ENCODE data around the gene HSPA12B. TPM values are rescaled to one million over a fixed set of nuclear protein-coding genes. Genes with fewer than 3 reads are reported as not detected.

The HSPA12B gene
- total and polyA plus RNA-seq, 2 experiments from 2014 or later, result 2.5 to 3.4 TPM

DNA sequence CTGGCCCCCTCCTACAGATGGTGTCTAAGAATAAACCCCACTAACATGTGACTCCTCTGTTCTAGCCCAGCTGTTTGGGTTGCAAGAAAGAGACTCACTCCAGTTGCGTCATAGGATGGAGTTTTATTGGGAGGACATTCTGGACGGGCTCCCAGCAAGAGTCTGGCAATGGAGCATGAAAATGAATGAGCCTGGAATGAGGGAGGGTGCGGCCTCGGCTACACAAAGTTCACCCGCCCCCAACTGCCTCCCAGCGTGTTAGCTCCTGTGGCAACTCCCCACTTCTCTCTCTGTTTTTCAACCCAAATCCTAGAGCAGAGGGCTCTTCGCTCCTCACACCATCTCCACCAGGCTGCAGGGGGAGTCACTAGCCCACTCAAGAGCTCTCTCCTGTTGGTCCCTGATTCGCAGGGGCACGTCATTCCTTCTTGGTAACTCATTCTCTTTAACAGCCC, 45.6 kb upstream of the HSPA12B start:
- DNase-seq (ENCODE audit: low spot score), result peak; percentile 58
- Histone ChIP-seq H3K36me3 (replicated peaks; ENCODE audit: insufficient read depth, low read depth) (no peaks in the 10 kb centered on the region), H3K9me3 (ENCODE audit: low read depth) (no peaks in the 10 kb centered on the region), H3K27me3 (peaks cover 5% of the 10 kb centered on the region), H2AFZ (no peak overlapping the region), H4K20me1 (ENCODE audit: insufficient read depth, poor library complexity, severe bottlenecking) (no peaks in the 10 kb centered on the region), H3K4me2 (peak overlapping the region; percentile 12), H3K79me2 (no peaks in the 10 kb centered on the region), H3K27ac (peak overlapping the region; percentile 46), H3K9me2 (replicated peaks; ENCODE audit: insufficient read depth) (no peaks in the 10 kb centered on the region), H3K4me3 (no peak overlapping the region), H3K4me1 (ENCODE audit: insufficient read depth) (peaks cover 9% of the 10 kb centered on the region)
- TF ChIP-seq, protein P1, sequence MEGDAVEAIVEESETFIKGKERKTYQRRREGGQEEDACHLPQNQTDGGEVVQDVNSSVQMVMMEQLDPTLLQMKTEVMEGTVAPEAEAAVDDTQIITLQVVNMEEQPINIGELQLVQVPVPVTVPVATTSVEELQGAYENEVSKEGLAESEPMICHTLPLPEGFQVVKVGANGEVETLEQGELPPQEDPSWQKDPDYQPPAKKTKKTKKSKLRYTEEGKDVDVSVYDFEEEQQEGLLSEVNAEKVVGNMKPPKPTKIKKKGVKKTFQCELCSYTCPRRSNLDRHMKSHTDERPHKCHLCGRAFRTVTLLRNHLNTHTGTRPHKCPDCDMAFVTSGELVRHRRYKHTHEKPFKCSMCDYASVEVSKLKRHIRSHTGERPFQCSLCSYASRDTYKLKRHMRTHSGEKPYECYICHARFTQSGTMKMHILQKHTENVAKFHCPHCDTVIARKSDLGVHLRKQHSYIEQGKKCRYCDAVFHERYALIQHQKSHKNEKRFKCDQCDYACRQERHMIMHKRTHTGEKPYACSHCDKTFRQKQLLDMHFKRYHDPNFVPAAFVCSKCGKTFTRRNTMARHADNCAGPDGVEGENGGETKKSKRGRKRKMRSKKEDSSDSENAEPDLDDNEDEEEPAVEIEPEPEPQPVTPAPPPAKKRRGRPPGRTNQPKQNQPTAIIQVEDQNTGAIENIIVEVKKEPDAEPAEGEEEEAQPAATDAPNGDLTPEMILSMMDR (IDR thresholded peaks at IDR 0.05; ENCODE audit: poor library complexity), result no peak
- TF ChIP-seq EZH2 (IDR thresholded peaks at IDR 0.05; ENCODE audit: borderline replicate concordance) (no peak), EZH2phosphoT487 (IDR thresholded peaks at IDR 0.05; ENCODE audit: low read depth, severe bottlenecking, unreplicated experiment) (no peak)
- 62% methylated on average over 9 of the region's 9 CpGs for WGBS (ENCODE audit: low lambda C conversion rate, missing lambda C conversion rate)

DNA sequence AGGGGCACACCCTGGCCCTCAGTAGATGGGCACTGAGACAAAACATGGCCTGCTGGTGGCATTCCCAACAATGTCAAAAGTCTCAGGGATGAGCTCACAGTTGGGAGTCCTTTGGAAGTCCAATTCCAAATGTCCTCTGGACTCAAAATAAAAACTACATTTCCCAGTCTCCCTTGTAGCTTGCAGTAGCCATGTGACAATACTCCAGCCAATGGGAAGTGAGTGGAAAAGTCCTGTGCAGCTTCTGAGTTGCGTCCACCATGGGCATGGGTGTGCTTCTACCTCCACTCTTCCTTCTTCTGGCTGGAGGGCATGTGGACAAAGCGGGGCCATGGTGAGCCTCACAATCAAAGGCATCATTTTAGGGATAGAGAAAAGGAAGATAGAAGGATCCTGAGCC, 44.8 kb upstream of the HSPA12B start:
- Histone ChIP-seq H3K9me3 (ENCODE audit: low read depth) (no peaks in the 10 kb centered on the region), H3K4me1 (ENCODE audit: insufficient read depth) (peaks cover 3% of the 10 kb centered on the region), H3K9me2 (replicated peaks; ENCODE audit: insufficient read depth) (no peaks in the 10 kb centered on the region), H2AFZ (no peak overlapping the region), H3K79me2 (no peaks in the 10 kb centered on the region), H3K4me3 (no peak overlapping the region), H3K36me3 (replicated peaks; ENCODE audit: insufficient read depth, low read depth) (no peaks in the 10 kb centered on the region), H3K27me3 (no peaks in the 10 kb centered on the region), H3K4me2 (no peak overlapping the region), H3K27ac (peak overlapping the region; percentile 46), H4K20me1 (ENCODE audit: insufficient read depth, poor library complexity, severe bottlenecking) (no peaks in the 10 kb centered on the region)
- WGBS (ENCODE audit: low lambda C conversion rate, missing lambda C conversion rate), result 79% methylated on average over 2 of the region's 2 CpGs
- no peak for TF ChIP-seq EZH2phosphoT487 (IDR thresholded peaks at IDR 0.05; ENCODE audit: low read depth, severe bottlenecking, unreplicated experiment)
- TF ChIP-seq, protein P1 (IDR thresholded peaks at IDR 0.05; ENCODE audit: poor library complexity), result no peak
- TF ChIP-seq EZH2 (IDR thresholded peaks at IDR 0.05; ENCODE audit: borderline replicate concordance), result no peak
- no peak for DNase-seq (ENCODE audit: low spot score)

DNA sequence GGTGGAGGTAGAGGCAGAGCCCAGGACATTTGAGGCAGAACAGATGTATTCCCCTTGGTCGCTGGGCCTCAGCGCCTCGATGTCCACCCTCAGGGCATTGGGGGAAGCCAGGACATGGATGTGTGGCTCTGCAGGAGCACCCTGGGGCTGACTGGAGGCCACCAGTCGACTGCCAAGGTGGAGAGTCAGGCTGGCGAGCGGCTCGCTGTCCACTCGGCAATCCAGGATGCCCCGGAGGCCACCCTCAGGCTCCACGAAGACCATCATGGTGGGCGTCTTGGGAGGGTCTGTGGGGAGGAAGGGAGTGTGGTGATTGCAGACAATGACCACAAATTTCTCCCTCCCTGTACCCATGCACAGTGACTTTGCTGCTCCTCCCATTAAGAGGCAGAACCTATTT, 42.5 kb upstream of the HSPA12B start:
- no peak overlapping the region for H3K27ac ChIP-seq
- H3K79me2 ChIP-seq, result no peaks in the 10 kb centered on the region
- H3K9me3 ChIP-seq (ENCODE audit: low read depth), result no peaks in the 10 kb centered on the region
- DNase-seq (ENCODE audit: low spot score), result no peak
- peaks cover 3% of the 10 kb centered on the region for H3K4me1 ChIP-seq (ENCODE audit: insufficient read depth)
- no peak overlapping the region for H2AFZ ChIP-seq
- H3K9me2 ChIP-seq (replicated peaks; ENCODE audit: insufficient read depth), result no peaks in the 10 kb centered on the region
- 91% methylated on average over 11 of the region's 11 CpGs for WGBS (ENCODE audit: low lambda C conversion rate, missing lambda C conversion rate)
- TF ChIP-seq, protein P1 (IDR thresholded peaks at IDR 0.05; ENCODE audit: poor library complexity), result no peak
- TF ChIP-seq EZH2phosphoT487 (IDR thresholded peaks at IDR 0.05; ENCODE audit: low read depth, severe bottlenecking, unreplicated experiment) (no peak), EZH2 (IDR thresholded peaks at IDR 0.05; ENCODE audit: borderline replicate concordance) (no peak)
- no peaks in the 10 kb centered on the region for H4K20me1 ChIP-seq (ENCODE audit: insufficient read depth, poor library complexity, severe bottlenecking)
- H3K4me2 ChIP-seq, result no peak overlapping the region
- H3K27me3 ChIP-seq, result no peaks in the 10 kb centered on the region
- no peaks in the 10 kb centered on the region for H3K36me3 ChIP-seq (replicated peaks; ENCODE audit: insufficient read depth, low read depth)
- H3K4me3 ChIP-seq, result no peak overlapping the region

DNA sequence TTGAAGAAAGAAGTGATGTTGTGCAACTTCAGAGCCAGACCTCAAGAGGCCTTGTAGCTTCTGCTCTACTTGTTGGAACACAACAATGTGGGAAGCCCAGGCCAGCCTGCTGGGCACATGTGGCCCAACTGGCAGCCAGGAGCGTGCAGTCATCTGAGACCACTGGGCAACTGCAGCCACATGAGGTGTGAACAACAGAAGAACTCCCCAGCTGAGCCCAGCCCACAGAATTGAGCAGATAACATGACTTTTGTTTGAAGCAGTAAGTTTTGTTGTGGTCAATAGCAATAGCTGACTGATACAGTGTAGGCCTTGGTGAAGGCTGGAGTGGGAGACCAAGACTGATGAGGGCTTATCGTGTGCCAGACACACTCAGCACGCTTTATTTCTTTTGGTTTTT, 42.1 kb upstream of the HSPA12B start:
- no peak overlapping the region for H3K4me3 ChIP-seq
- no peak overlapping the region for H3K27ac ChIP-seq
- no peaks in the 10 kb centered on the region for H3K9me2 ChIP-seq (replicated peaks; ENCODE audit: insufficient read depth)
- H3K9me3 ChIP-seq (ENCODE audit: low read depth), result no peaks in the 10 kb centered on the region
- H3K27me3 ChIP-seq, result no peaks in the 10 kb centered on the region
- no peak for TF ChIP-seq EZH2 (IDR thresholded peaks at IDR 0.05; ENCODE audit: borderline replicate concordance)
- TF ChIP-seq, protein P1 (IDR thresholded peaks at IDR 0.05; ENCODE audit: poor library complexity), result no peak
- no peak for TF ChIP-seq EZH2phosphoT487 (IDR thresholded peaks at IDR 0.05; ENCODE audit: low read depth, severe bottlenecking, unreplicated experiment)
- 91% methylated on average over 3 of the region's 3 CpGs for WGBS (ENCODE audit: low lambda C conversion rate, missing lambda C conversion rate)
- H3K4me2 ChIP-seq, result no peak overlapping the region
- H2AFZ ChIP-seq, result no peak overlapping the region
- no peaks in the 10 kb centered on the region for H3K36me3 ChIP-seq (replicated peaks; ENCODE audit: insufficient read depth, low read depth)
- no peaks in the 10 kb centered on the region for H4K20me1 ChIP-seq (ENCODE audit: insufficient read depth, poor library complexity, severe bottlenecking)
- peaks cover 3% of the 10 kb centered on the region for H3K4me1 ChIP-seq (ENCODE audit: insufficient read depth)
- H3K79me2 ChIP-seq, result no peaks in the 10 kb centered on the region
- DNase-seq (ENCODE audit: low spot score), result no peak

Data from hepatocyte (in vitro differentiated cells).